ENCODE results near the gene SMYD3. TPM values are rescaled to one million over a fixed set of nuclear protein-coding genes. Genes with fewer than 3 reads are reported as not detected.

Gene SMYD3
- total and polyA plus RNA-seq, 2 donors (not counting 3 experiments of a cell fraction or from before 2014, with no cell fraction given): 16.0 to 32.1 TPM

- no peak for TF ChIP-seq FOS (IDR thresholded peaks at IDR 0.05; ENCODE audit: borderline replicate concordance, insufficient read depth, low read length)
- no peak for TF ChIP-seq MYC (IDR thresholded peaks at IDR 0.05; ENCODE audit: low read depth, low read length)
- no TSS peak for BruUV-seq (replicated peaks)
- H3K9ac ChIP-seq (replicated peaks; ENCODE audit: extremely low read depth, insufficient read depth, low read length): no peak overlapping the region
- H3K27ac ChIP-seq (ENCODE audit: insufficient read depth, low read depth, low read length): no peak overlapping the region
- CTCF ChIA-PET: no interaction called here
- no peak overlapping the region for H3K4me3 ChIP-seq (replicated peaks in 1 of 3; ENCODE audit: insufficient read depth in 1 of 3, low read depth in 1 of 3, low read length in 3 of 3)
- no peak overlapping the region for H3K4me2 ChIP-seq (ENCODE audit: insufficient read depth, low read length)
- H3K9me1 ChIP-seq (replicated peaks; ENCODE audit: control insufficient read depth, extremely low read depth, insufficient read depth, low read length): no peaks in the 10 kb centered on the region
- no peaks in the 10 kb centered on the region for H3K36me3 ChIP-seq (ENCODE audit: control insufficient read depth in 2 of 2, extremely low read depth in 1 of 2, insufficient read depth in 2 of 2, low read length in 2 of 2)
- dilution Hi-C loops (cut with MboI; ENCODE audit: extremely low pct_ligation_motif_present, low sequenced_read_pairs): no loop called here
- H3K9me3 ChIP-seq (replicated peaks; ENCODE audit: control insufficient read depth, insufficient read depth, low read length): no peaks in the 10 kb centered on the region
- intact Hi-C loops (cut with micrococcal nuclease): no loop called here
- no peak for DNase-seq (ENCODE audit: low read depth, low spot score)
- H4K20me1 ChIP-seq (replicated peaks; ENCODE audit: control insufficient read depth, extremely low read depth, insufficient read depth, low read length): no peaks in the 10 kb centered on the region
- no peak overlapping the region for H2AFZ ChIP-seq (ENCODE audit: low read depth, low read length)
- H3K4me1 ChIP-seq (ENCODE audit: control insufficient read depth, extremely low read depth, insufficient read depth, low read length): no peaks in the 10 kb centered on the region
- POLR2A ChIA-PET: no interaction called here
- no peaks in the 10 kb centered on the region for H3K79me2 ChIP-seq (ENCODE audit: control insufficient read depth, insufficient read depth, low read length)
- H3K27me3 ChIP-seq (ENCODE audit: control insufficient read depth in 2 of 2, insufficient read depth in 2 of 2, low read length in 2 of 2): no peaks in the 10 kb centered on the region
- FAIRE-seq: no peak
These were observed 733.7 kb downstream of the SMYD3 start for GRCh38 chr1:245773344-245773743.

DNA sequence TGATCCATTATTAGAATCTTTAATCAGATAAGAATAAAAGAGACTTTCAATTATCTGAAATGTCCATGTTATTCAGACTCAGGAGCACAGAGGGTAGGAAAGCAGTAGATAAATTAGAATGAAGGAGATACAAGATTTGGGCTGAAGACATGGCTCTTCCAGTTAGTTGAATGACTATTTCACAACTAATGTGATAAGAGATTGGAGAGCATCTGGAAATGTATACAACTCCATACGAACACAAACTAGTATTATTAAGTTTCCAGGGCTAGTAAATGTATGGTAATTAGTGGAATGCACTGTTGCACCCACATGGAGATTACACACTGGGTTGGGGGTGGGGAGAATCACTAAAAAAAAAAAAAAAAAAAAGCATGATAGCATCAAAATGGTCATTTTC, 734.3 kb downstream of the SMYD3 start:
- ChIA-PET CTCF (no interaction called here), POLR2A (no interaction called here)
- TF ChIP-seq, protein P1, sequence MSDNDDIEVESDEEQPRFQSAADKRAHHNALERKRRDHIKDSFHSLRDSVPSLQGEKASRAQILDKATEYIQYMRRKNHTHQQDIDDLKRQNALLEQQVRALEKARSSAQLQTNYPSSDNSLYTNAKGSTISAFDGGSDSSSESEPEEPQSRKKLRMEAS (IDR thresholded peaks at IDR 0.05; ENCODE audit: insufficient read depth, insufficient read length): no peak
- TF ChIP-seq GATA2 (IDR thresholded peaks at IDR 0.05; ENCODE audit: insufficient read depth, insufficient read length, low read depth, low read length): no peak
- TF ChIP-seq MYC (IDR thresholded peaks at IDR 0.05; ENCODE audit: low read depth, low read length): no peak
- no peak for TF ChIP-seq POLR2AphosphoS5 (IDR thresholded peaks at IDR 0.05; ENCODE audit: insufficient read depth, low read depth, low read length)
- no peak for TF ChIP-seq CTCF (IDR thresholded peaks at IDR 0.05; ENCODE audit: extremely low read depth in 1 of 2, insufficient read depth in 1 of 2, low read depth in 1 of 2, low read length in 2 of 2)
- TF ChIP-seq POLR2A (IDR thresholded peaks at IDR 0.05; ENCODE audit: low read depth, low read length): no peak
- no peak for TF ChIP-seq EZH2 (IDR thresholded peaks at IDR 0.05; ENCODE audit: borderline replicate concordance, low read depth, low read length, severe bottlenecking)
- no peak for TF ChIP-seq JUN (IDR thresholded peaks at IDR 0.05; ENCODE audit: borderline replicate concordance, insufficient read depth, insufficient read length, low read depth)
- no peak for TF ChIP-seq FOS (IDR thresholded peaks at IDR 0.05; ENCODE audit: borderline replicate concordance, insufficient read depth, low read length)
- no peaks in the 10 kb centered on the region for H3K36me3 ChIP-seq (ENCODE audit: control insufficient read depth in 2 of 2, extremely low read depth in 1 of 2, insufficient read depth in 2 of 2, low read length in 2 of 2)
- H3K4me1 ChIP-seq (ENCODE audit: control insufficient read depth, extremely low read depth, insufficient read depth, low read length): no peaks in the 10 kb centered on the region
- H3K4me2 ChIP-seq (ENCODE audit: insufficient read depth, low read length): no peak overlapping the region
- no peak overlapping the region for H3K9ac ChIP-seq (replicated peaks; ENCODE audit: extremely low read depth, insufficient read depth, low read length)
- no peaks in the 10 kb centered on the region for H3K9me1 ChIP-seq (replicated peaks; ENCODE audit: control insufficient read depth, extremely low read depth, insufficient read depth, low read length)
- no peaks in the 10 kb centered on the region for H3K79me2 ChIP-seq (ENCODE audit: control insufficient read depth, insufficient read depth, low read length)
- DNase-seq (ENCODE audit: low read depth, low spot score): no peak
- no peaks in the 10 kb centered on the region for H4K20me1 ChIP-seq (replicated peaks; ENCODE audit: control insufficient read depth, extremely low read depth, insufficient read depth, low read length)
- no peaks in the 10 kb centered on the region for H3K27me3 ChIP-seq (ENCODE audit: control insufficient read depth in 2 of 2, insufficient read depth in 2 of 2, low read length in 2 of 2)
- intact Hi-C loops (cut with micrococcal nuclease) (no loop called here), dilution Hi-C loops (cut with MboI; ENCODE audit: extremely low pct_ligation_motif_present, low sequenced_read_pairs) (no loop called here)
- BruUV-seq (replicated peaks): no TSS peak
- no peak overlapping the region for H2AFZ ChIP-seq (ENCODE audit: low read depth, low read length)
- no peak overlapping the region for H3K4me3 ChIP-seq (replicated peaks in 1 of 3; ENCODE audit: insufficient read depth in 1 of 3, low read depth in 1 of 3, low read length in 3 of 3)
- no peak for FAIRE-seq
- no peaks in the 10 kb centered on the region for H3K9me3 ChIP-seq (replicated peaks; ENCODE audit: control insufficient read depth, insufficient read depth, low read length)
- H3K27ac ChIP-seq (ENCODE audit: insufficient read depth, low read depth, low read length): no peak overlapping the region
